HL-60 (cell line): ENCODE measurements around the gene KCNJ12.

Source experiments
- CTCF ChIP-seq: IDR thresholded peaks from one replicate; pipeline ENCODE4 v1.5.1; 2011; ENCODE audit warnings: low read length, control low read depth, inconsistent platforms; ENCODE audit not compliant: insufficient read depth
- REST ChIP-seq: IDR thresholded peaks from 2 replicates; pipeline ENCODE4 v1.6.1; 2012; ENCODE audit warnings: low read depth; ENCODE audit not compliant: insufficient replicate concordance

- no peak for TF ChIP-seq CTCF
- TF ChIP-seq REST, result no peak
These were observed 90.4 kb downstream of the KCNJ12 start for GRCh38 chr17:21466550-21466949.
